ENCODE data around the gene NFIC.
A peak's percentile ranks its signal among the peaks of the same experiment; 100 is the strongest.

NFIC gene

DNA sequence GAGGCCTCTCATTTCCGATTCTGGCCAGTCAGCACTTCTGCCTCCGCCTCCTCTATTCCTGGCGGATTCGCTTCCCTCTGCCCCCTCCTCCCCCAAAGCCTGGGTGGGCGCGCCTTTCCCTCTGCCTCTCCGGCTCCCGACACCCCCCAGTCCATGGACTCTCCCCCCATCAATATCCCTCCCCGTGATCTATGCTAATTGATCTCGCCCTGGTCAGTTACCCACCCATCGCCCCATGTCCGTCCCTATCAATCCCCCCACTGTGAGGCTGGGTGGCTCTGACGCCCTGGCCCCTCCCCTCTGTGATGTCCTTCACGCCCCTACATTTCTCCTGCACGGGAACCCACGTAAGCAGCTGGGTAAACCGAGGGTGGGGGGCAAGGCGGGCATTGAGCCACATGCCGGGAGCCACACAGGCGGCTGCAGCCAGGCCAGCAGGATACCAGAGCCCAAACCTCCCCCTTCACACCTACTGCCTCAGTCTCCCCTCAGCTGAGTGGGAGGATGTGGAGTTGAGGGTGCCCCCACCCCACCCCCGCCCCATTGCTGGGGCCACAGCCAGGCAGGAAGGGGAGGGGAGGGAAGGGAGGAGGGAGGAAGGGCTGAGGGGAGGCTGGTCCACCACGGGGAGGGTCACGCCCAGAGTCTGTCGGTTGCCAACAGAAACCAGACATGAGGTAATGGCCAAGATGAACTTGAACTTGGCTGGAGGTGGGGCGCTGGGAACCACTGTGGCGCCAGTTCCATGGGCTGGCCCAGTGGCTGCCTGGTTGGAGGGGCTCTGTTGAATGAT lies 92.9 kb downstream of the NFIC start:
- Histone ChIP-seq H3K4ac (ENCODE audit: low read depth in 1 of 2, low read length in 2 of 2) (peak overlapping the region; percentile 79 to 99), H3K79me1 (replicated peaks; ENCODE audit: low read length, poor library complexity, severe bottlenecking) (peaks cover 33% of the 10 kb centered on the region), H3K9ac (ENCODE audit: low read length) (peak overlapping the region; percentile 66), H3K18ac (ENCODE audit: low read depth in 1 of 2, low read length in 2 of 2) (peak overlapping the region; percentile 91 to 99), H3K27me3 (ENCODE audit: control insufficient read depth in 1 of 2, insufficient read depth in 1 of 2, low read length in 2 of 2) (no peaks in the 10 kb centered on the region), H3K27ac (ENCODE audit: low read length, poor library complexity, severe bottlenecking) (peak overlapping the region; percentile 59), H3K4me3 (ENCODE audit: insufficient read depth in 1 of 2, low read depth in 1 of 2, low read length in 2 of 2) (peak overlapping the region in 1 of 2 experiments; percentile 29), H4K8ac (ENCODE audit: low read length) (peak overlapping the region; percentile 93), H2BK120ac (ENCODE audit: low read depth, low read length) (peak overlapping the region; percentile 94), H2BK15ac (ENCODE audit: low read depth, poor library complexity, severe bottlenecking) (peak overlapping the region; percentile 89), H3K23ac (ENCODE audit: low read length in 2 of 2) (peak overlapping the region in 1 of 2 experiments; percentile 77), H3K9me3 (ENCODE audit: control insufficient read depth, low read length) (no peaks in the 10 kb centered on the region), H2AK5ac (ENCODE audit: low read length, severe bottlenecking) (peak overlapping the region; percentile 63), H3K14ac (ENCODE audit: low read length in 2 of 2) (peak overlapping the region; percentile 38 to 97), H2BK5ac (ENCODE audit: low read depth, low read length, poor library complexity, severe bottlenecking) (peak overlapping the region; percentile 87), H3K4me1 (ENCODE audit: control insufficient read depth, insufficient read depth, low read depth, low read length) (peaks cover 45% of the 10 kb centered on the region), H3K4me2 (ENCODE audit: low read length, poor library complexity, severe bottlenecking) (peak overlapping the region; percentile 75), H2AFZ (ENCODE audit: low read depth, low read length) (no peak overlapping the region), H2BK12ac (ENCODE audit: low read length in 2 of 2) (peak overlapping the region; percentile 75 to 98), H3K36me3 (ENCODE audit: control insufficient read depth in 1 of 2, insufficient read depth in 2 of 2, low read depth in 1 of 2, low read length in 2 of 2) (peaks cover 47 to 54% of the 10 kb centered on the region in 2 experiments), H4K91ac (ENCODE audit: low read length) (peak overlapping the region; percentile 95)
- DNase-seq, result peak; percentile 98
- 17% methylated on average over 23 of the region's 26 CpGs for whole genome bisulfite sequencing

DNA sequence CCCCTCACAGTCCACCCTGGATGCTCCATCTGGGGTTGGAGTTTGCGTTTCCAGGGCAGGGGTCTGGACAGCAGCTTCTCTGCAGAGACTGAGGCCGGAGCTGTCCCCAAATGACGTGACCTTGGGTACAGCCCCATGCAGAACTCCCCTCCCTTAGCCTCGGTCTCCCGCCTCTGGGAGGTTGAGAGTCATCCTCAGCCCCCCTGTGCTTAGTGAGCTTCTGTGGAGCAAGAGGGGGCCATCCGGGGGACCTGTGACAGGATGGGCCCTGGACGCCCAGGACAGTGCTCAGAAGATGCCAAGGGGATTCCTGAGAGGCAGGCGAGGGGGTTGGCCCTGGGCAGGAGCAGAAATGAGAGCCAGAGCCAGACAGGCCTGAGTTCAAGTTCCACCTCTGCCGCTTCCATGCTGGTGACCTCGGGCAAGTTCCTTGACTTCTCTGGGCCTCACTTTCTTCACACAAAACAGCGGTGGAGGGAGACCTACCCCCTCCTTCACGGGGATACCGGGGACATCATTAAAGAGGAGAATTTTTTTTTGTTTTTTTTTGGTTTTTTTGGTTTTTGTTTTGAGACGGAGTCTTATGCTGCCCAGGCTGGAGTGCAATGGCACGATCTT lies 93.7 kb downstream of the NFIC start:
- H3K23ac ChIP-seq (ENCODE audit: low read length in 2 of 2), result peak overlapping the region in 1 of 2 experiments; percentile 1
- no peak overlapping the region for H2AFZ ChIP-seq (ENCODE audit: low read depth, low read length)
- peak overlapping the region; percentile 40 to 84 for H3K18ac ChIP-seq (ENCODE audit: low read depth in 1 of 2, low read length in 2 of 2)
- H3K4me2 ChIP-seq (ENCODE audit: low read length, poor library complexity, severe bottlenecking), result peak overlapping the region; percentile 44
- peak overlapping the region; percentile 39 for H2BK5ac ChIP-seq (ENCODE audit: low read depth, low read length, poor library complexity, severe bottlenecking)
- peak overlapping the region in 1 of 2 experiments; percentile 71 for H3K4ac ChIP-seq (ENCODE audit: low read depth in 1 of 2, low read length in 2 of 2)
- H2BK15ac ChIP-seq (ENCODE audit: low read depth, poor library complexity, severe bottlenecking), result no peak overlapping the region
- H3K27ac ChIP-seq (ENCODE audit: low read length, poor library complexity, severe bottlenecking), result peak overlapping the region; percentile 17
- no peaks in the 10 kb centered on the region for H3K27me3 ChIP-seq (ENCODE audit: control insufficient read depth in 1 of 2, insufficient read depth in 1 of 2, low read length in 2 of 2)
- peak overlapping the region in 1 of 2 experiments; percentile 67 for H3K14ac ChIP-seq (ENCODE audit: low read length in 2 of 2)
- H3K9me3 ChIP-seq (ENCODE audit: control insufficient read depth, low read length), result no peaks in the 10 kb centered on the region
- H3K36me3 ChIP-seq (ENCODE audit: control insufficient read depth in 1 of 2, insufficient read depth in 2 of 2, low read depth in 1 of 2, low read length in 2 of 2), result peaks cover 39 to 46% of the 10 kb centered on the region in 2 experiments
- no peak overlapping the region for H3K9ac ChIP-seq (ENCODE audit: low read length)
- peak overlapping the region; percentile 67 for H2AK5ac ChIP-seq (ENCODE audit: low read length, severe bottlenecking)
- H3K4me3 ChIP-seq (ENCODE audit: insufficient read depth in 1 of 2, low read depth in 1 of 2, low read length in 2 of 2), result no peak overlapping the region
- DNase-seq, result no peak
- peaks cover 27% of the 10 kb centered on the region for H3K79me1 ChIP-seq (replicated peaks; ENCODE audit: low read length, poor library complexity, severe bottlenecking)
- H2BK120ac ChIP-seq (ENCODE audit: low read depth, low read length), result no peak overlapping the region
- 85% methylated on average over 15 of the region's 15 CpGs for WGBS
- peak overlapping the region; percentile 29 to 66 for H2BK12ac ChIP-seq (ENCODE audit: low read length in 2 of 2)
- peak overlapping the region; percentile 70 for H4K8ac ChIP-seq (ENCODE audit: low read length)
- peaks cover 51% of the 10 kb centered on the region for H3K4me1 ChIP-seq (ENCODE audit: control insufficient read depth, insufficient read depth, low read depth, low read length)
- H4K91ac ChIP-seq (ENCODE audit: low read length), result no peak overlapping the region

DNA sequence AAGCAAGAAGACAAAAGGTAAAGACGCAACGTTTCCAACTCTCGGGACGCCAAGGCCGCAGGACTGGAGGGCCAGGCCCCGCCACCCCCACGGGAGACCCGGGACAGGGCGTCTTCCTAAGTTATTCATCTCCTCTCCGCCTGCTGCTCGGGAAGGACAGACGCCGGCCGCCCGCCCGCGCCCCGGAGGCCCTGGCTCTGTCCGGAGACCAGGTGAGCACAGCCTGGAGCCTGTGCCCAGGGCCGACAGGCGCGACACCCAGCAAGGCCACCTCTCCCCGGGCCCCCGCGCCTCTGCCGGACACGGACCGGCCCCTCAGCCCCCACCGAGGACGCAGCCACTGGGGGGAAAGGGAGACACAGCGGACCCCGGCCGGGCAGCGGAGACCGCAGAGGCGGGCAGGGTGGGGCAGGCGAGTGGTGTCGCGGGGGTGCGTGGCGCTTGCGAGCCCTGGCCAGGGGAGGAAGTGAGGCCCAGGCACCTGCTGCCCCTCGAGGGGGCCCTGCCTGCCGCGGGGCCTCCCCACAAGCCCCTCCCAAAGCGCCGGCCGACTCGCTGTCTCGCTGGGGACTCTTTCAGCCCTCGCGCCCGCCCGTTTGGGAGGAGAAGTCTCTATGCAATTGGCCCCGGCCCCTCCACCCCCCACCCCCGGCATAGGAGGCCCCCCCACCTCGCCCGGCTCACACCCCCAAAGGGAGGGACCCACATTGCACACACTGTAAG lies 96.8 kb downstream of the NFIC start:
- peaks cover 43% of the 10 kb centered on the region for H3K4me1 ChIP-seq (ENCODE audit: control insufficient read depth, insufficient read depth, low read depth, low read length)
- peak overlapping the region; percentile 0 to 59 for H2BK12ac ChIP-seq (ENCODE audit: low read length in 2 of 2)
- H3K4me2 ChIP-seq (ENCODE audit: low read length, poor library complexity, severe bottlenecking), result no peak overlapping the region
- H3K23ac ChIP-seq (ENCODE audit: low read length in 2 of 2), result peak overlapping the region in 1 of 2 experiments; percentile 87
- no peak overlapping the region for H4K91ac ChIP-seq (ENCODE audit: low read length)
- H3K36me3 ChIP-seq (ENCODE audit: control insufficient read depth in 1 of 2, insufficient read depth in 2 of 2, low read depth in 1 of 2, low read length in 2 of 2), result peaks cover 31 to 40% of the 10 kb centered on the region in 2 experiments
- no peak overlapping the region for H2AK5ac ChIP-seq (ENCODE audit: low read length, severe bottlenecking)
- no peak overlapping the region for H3K4me3 ChIP-seq (ENCODE audit: insufficient read depth in 1 of 2, low read depth in 1 of 2, low read length in 2 of 2)
- 49% methylated on average over 33 of the region's 58 CpGs for WGBS
- H2BK120ac ChIP-seq (ENCODE audit: low read depth, low read length), result no peak overlapping the region
- H3K79me1 ChIP-seq (replicated peaks; ENCODE audit: low read length, poor library complexity, severe bottlenecking), result peaks cover 18% of the 10 kb centered on the region
- no peak overlapping the region for H4K8ac ChIP-seq (ENCODE audit: low read length)
- H3K4ac ChIP-seq (ENCODE audit: low read depth in 1 of 2, low read length in 2 of 2), result no peak overlapping the region
- DNase-seq, result no peak
- no peaks in the 10 kb centered on the region for H3K9me3 ChIP-seq (ENCODE audit: control insufficient read depth, low read length)
- H3K27me3 ChIP-seq (ENCODE audit: control insufficient read depth in 1 of 2, insufficient read depth in 1 of 2, low read length in 2 of 2), result no peaks in the 10 kb centered on the region
- H3K9ac ChIP-seq (ENCODE audit: low read length), result no peak overlapping the region
- no peak overlapping the region for H2AFZ ChIP-seq (ENCODE audit: low read depth, low read length)
- peak overlapping the region; percentile 63 for H2BK15ac ChIP-seq (ENCODE audit: low read depth, poor library complexity, severe bottlenecking)
- no peak overlapping the region for H3K14ac ChIP-seq (ENCODE audit: low read length in 2 of 2)
- H2BK5ac ChIP-seq (ENCODE audit: low read depth, low read length, poor library complexity, severe bottlenecking), result no peak overlapping the region
- H3K18ac ChIP-seq (ENCODE audit: low read depth in 1 of 2, low read length in 2 of 2), result peak overlapping the region in 1 of 2 experiments; percentile 44
- no peak overlapping the region for H3K27ac ChIP-seq (ENCODE audit: low read length, poor library complexity, severe bottlenecking)

All from mesenchymal stem cell (in vitro differentiated cells and primary cell).